H1 (cell line): Measurements from ENCODE around the gene RNASE1. TPM values are rescaled to one million over a fixed set of nuclear protein-coding genes. Genes with fewer than 3 reads are reported as not detected.

Source experiments
- CTCF ChIA-PET: fragments of 300-600 bp; sonication (Branson Sonifier 250); formaldehyde crosslinking; loops from one replicate; lab custom pipeline; 2021; ENCODE audit not compliant: partially characterized antibody; lab: Charles Lee
- POLR2A ChIA-PET: fragments of 300-600 bp; sonication (Branson Sonifier 250); formaldehyde crosslinking; loops from one replicate; lab custom pipeline; 2021; ENCODE audit warnings: inconsistent platforms; ENCODE audit not compliant: partially characterized antibody; lab: Charles Lee
- DNase-seq, 2 experiments: peaks; one replicate each; pipeline versions ENCODE4 v3.0.0 to v3.0.0-alpha.2; 2010 to 2022; ENCODE audit warnings: low spot score in 2 of 2, low read depth in 1 of 2, mixed read lengths in 1 of 2
- FAIRE-seq: peaks from 2 replicates; lab custom pipeline; 2011; peaks lifted over from hg19 to GRCh38; lab: Jason Lieb, UNC
- H2AFZ ChIP-seq: 2 replicates; pipeline ENCODE4 v1.8.1; 2012; ENCODE audit warnings: low read length, inconsistent platforms
- H2AK5ac ChIP-seq: 2 replicates; pipeline ENCODE4 v1.6.1; 2013; ENCODE audit warnings: low read depth, low read length
- H2BK120ac ChIP-seq: replicated peaks from 2 replicates; pipeline ENCODE3; 2013; ENCODE audit warnings: low read depth, low read length, inconsistent platforms
- H2BK12ac ChIP-seq: 2 replicates; pipeline ENCODE4 v1.6.1; 2013; ENCODE audit warnings: low read depth, low read length
- H2BK15ac ChIP-seq: 2 replicates; pipeline ENCODE4 v1.6.1; 2013; ENCODE audit warnings: low read length
- H2BK20ac ChIP-seq: 2 replicates; pipeline ENCODE4 v1.6.1; 2013; ENCODE audit warnings: low read length
- H2BK5ac ChIP-seq: 2 replicates; pipeline ENCODE4 v1.6.1; 2013; ENCODE audit warnings: low read depth, low read length
- H3K14ac ChIP-seq: 2 replicates; pipeline ENCODE4 v1.6.1; 2013; ENCODE audit warnings: inconsistent platforms; ENCODE audit not compliant: insufficient read length
- H3K18ac ChIP-seq: 2 replicates; pipeline ENCODE4 v1.6.1; 2013; ENCODE audit warnings: low read length; ENCODE audit errors: extremely low read depth
- H3K23ac ChIP-seq: 2 replicates; pipeline ENCODE4 v1.6.1; 2013; ENCODE audit warnings: inconsistent platforms; ENCODE audit not compliant: insufficient read length
- H3K23me2 ChIP-seq: 2 replicates; pipeline ENCODE4 v1.6.1; 2013; ENCODE audit warnings: low read depth, low read length
- H3K27ac ChIP-seq: 2 replicates; pipeline ENCODE4 v1.6.1; 2011; ENCODE audit warnings: low read depth, low read length, inconsistent platforms
- H3K27me3 ChIP-seq, 4 experiments: replicated peaks in 1 of 4; 1 replicate in 1 of 4; 2 replicates in 3 of 4; pipeline versions ENCODE4 v1.6.1 to v1.8.1; 2011 to 2013; ENCODE audit warnings: low read length in 3 of 4, mild to moderate bottlenecking in 3 of 4, inconsistent platforms in 2 of 4, mixed read lengths in 2 of 4, moderate library complexity in 1 of 4; ENCODE audit not compliant: control insufficient read depth in 3 of 4, insufficient read depth in 3 of 4; ENCODE audit errors: extremely low read depth in 1 of 4
- H3K36me3 ChIP-seq, 4 experiments: 2 replicates each; pipeline versions ENCODE4 v1.6.1 to v1.8.1; 2011 to 2013; ENCODE audit warnings: mild to moderate bottlenecking in 4 of 4, low read length in 3 of 4, moderate library complexity in 2 of 4, control low read depth in 1 of 4, inconsistent platforms in 1 of 4; ENCODE audit not compliant: insufficient read depth in 4 of 4, control insufficient read depth in 2 of 4
- H3K4ac ChIP-seq: replicated peaks from 2 replicates; pipeline ENCODE3; 2013; ENCODE audit warnings: low read length, low read depth, mixed read lengths, inconsistent platforms; ENCODE audit not compliant: insufficient read length
- H3K4me1 ChIP-seq, 4 experiments: replicated peaks in 1 of 4; 1 replicate in 1 of 4; 2 replicates in 3 of 4; pipeline versions ENCODE4 v1.6.1 to v1.8.1; 2011 to 2013; ENCODE audit warnings: low read length in 3 of 4, inconsistent platforms in 2 of 4, mixed read lengths in 1 of 4; ENCODE audit not compliant: insufficient read depth in 4 of 4, control insufficient read depth in 3 of 4
- H3K4me2 ChIP-seq, 2 experiments: 2 replicates each; pipeline versions ENCODE4 v1.6.1 to v1.8.1; 2011 to 2013; ENCODE audit warnings: low read depth in 2 of 2, low read length in 2 of 2, control low read depth in 1 of 2, inconsistent platforms in 1 of 2, mild to moderate bottlenecking in 1 of 2; ENCODE audit not compliant: insufficient read depth in 1 of 2
- H3K4me3 ChIP-seq, 4 experiments: fragments of 200-600, 300-600 bp in 1 of 4; sonication (generic), shearing (Covaris generic), sonication (Bioruptor Twin) in 1 of 4; 2 replicates each; pipeline versions ENCODE4 v1.5.1 to v1.8.1; 2011 to 2016; ENCODE audit warnings: low read length in 4 of 4, low read depth in 3 of 4, control low read depth in 2 of 4, inconsistent platforms in 2 of 4, mild to moderate bottlenecking in 2 of 4, mixed read lengths in 1 of 4, moderate library complexity in 1 of 4; ENCODE audit not compliant: insufficient read depth in 2 of 4; ENCODE audit errors: extremely low read depth in 1 of 4
- H3K56ac ChIP-seq: replicated peaks from 2 replicates; pipeline ENCODE3; 2013; ENCODE audit warnings: low read depth, mild to moderate bottlenecking, mixed read lengths, low read length, inconsistent platforms; ENCODE audit not compliant: insufficient read length
- H3K79me1 ChIP-seq: 2 replicates; pipeline ENCODE4 v1.6.1; 2013; ENCODE audit warnings: low read depth, low read length, control low read depth
- H3K79me2 ChIP-seq, 2 experiments: 2 replicates each; pipeline versions ENCODE4 v1.6.1 to v1.8.1; 2012 to 2013; ENCODE audit warnings: low read length in 2 of 2, mild to moderate bottlenecking in 2 of 2, inconsistent platforms in 1 of 2; ENCODE audit not compliant: insufficient read depth in 2 of 2, control insufficient read depth in 1 of 2
- H3K9ac ChIP-seq, 4 experiments: replicated peaks in 1 of 4; 1 replicate in 1 of 4; 2 replicates in 3 of 4; pipeline versions ENCODE4 v1.6.1 to v1.8.1; 2011 to 2013; ENCODE audit warnings: low read depth in 3 of 4, low read length in 3 of 4, control low read depth in 2 of 4, mild to moderate bottlenecking in 2 of 4, moderate library complexity in 2 of 4, inconsistent platforms in 1 of 4; ENCODE audit errors: extremely low read depth in 1 of 4
- H3K9me3 ChIP-seq, 2 experiments: 2 replicates each; pipeline versions ENCODE4 v1.6.1 to v1.8.1; 2012 to 2013; ENCODE audit warnings: mild to moderate bottlenecking in 2 of 2, moderate library complexity in 2 of 2, control low read depth in 1 of 2, inconsistent platforms in 1 of 2, low read depth in 1 of 2, low read length in 1 of 2, mixed read lengths in 1 of 2; ENCODE audit not compliant: insufficient read depth in 2 of 2
- H4K20me1 ChIP-seq, 2 experiments: replicated peaks in 1 of 2; 2 replicates each; pipeline versions ENCODE3 to v1.8.1; 2011 to 2013; ENCODE audit warnings: inconsistent platforms in 2 of 2, low read length in 2 of 2, mild to moderate bottlenecking in 1 of 2; ENCODE audit not compliant: insufficient read depth in 2 of 2, control insufficient read depth in 1 of 2
- H4K5ac ChIP-seq: 2 replicates; pipeline ENCODE4 v1.6.1; 2013; ENCODE audit warnings: low read length, low read depth, mixed read lengths, inconsistent platforms; ENCODE audit not compliant: insufficient read length
- H4K8ac ChIP-seq: 2 replicates; pipeline ENCODE4 v1.8.0; 2013; ENCODE audit warnings: mild to moderate bottlenecking, moderate library complexity, low read length, inconsistent platforms; ENCODE audit not compliant: insufficient read depth; ENCODE audit errors: extremely low read depth
- H4K91ac ChIP-seq: replicated peaks from 2 replicates; pipeline ENCODE3; 2013; ENCODE audit warnings: low read length, mixed read lengths, inconsistent platforms; ENCODE audit not compliant: insufficient read length
- BRCA1 ChIP-seq: IDR thresholded peaks from 2 replicates; pipeline ENCODE4 v1.6.1; 2012; ENCODE audit warnings: low read depth, low read length, improper control_type of control experiment
- JUN ChIP-seq: IDR thresholded peaks from 2 replicates; pipeline ENCODE4 v1.6.1; 2011; ENCODE audit warnings: low read depth, mild to moderate bottlenecking, improper control_type of control experiment, low read length
- WGBS, 2 experiments: shearing (Covaris generic) in 1 of 2; methylation state at CpG; one replicate each; pipeline versions ENCODE4 v1.1.6 to v1.1.7; 2013 to 2015; ENCODE audit warnings: low lambda C conversion rate in 2 of 2, mixed read lengths in 2 of 2, inconsistent platforms in 1 of 2, low coverage in 1 of 2, missing lambda C conversion rate in 1 of 2; ENCODE audit not compliant: insufficient replicate concordance in 2 of 2, insufficient coverage in 1 of 2, insufficient read length in 1 of 2; ENCODE audit errors: extremely low coverage in 1 of 2, missing lambda C conversion rate in 1 of 2; 5-methylcytosine and 5-hydroxymethylcytosine counted together
- polyA plus RNA-seq, 7 experiments: library from polyadenylated mRNA; depleted of rRNA in 3 of 7; stranded (reverse) in 5 of 7; unstranded in 2 of 7; fragments of >200 nt in 5 of 7; fragments of 200-250 nt in 2 of 7; gene quantifications; 1 replicate in 5 of 7; 2 replicates in 1 of 7; 4 replicates in 1 of 7; pipeline versions ENCODE4 v1.2.1 to v1.2.3, GENCODE V29; 2011 to 2013; ENCODE audit warnings: missing spikeins in 2 of 7, mixed read lengths in 2 of 7
- total RNA-seq: library from RNA; stranded (reverse); fragmentation: NEBNext Ultra II Directional; extraction: Animal tissue kit (Norgen Biotek cat#: 25700); gene quantifications from 2 replicates; pipeline ENCODE4 v1.2.1, GENCODE V29; 2021

The RNASE1 gene
- total and polyA plus RNA-seq, 2 of the 8 experiments (the other 6 are each of a cell fraction or from before 2014, with no cell fraction given) = 2.2 to 13.4 TPM

DNA sequence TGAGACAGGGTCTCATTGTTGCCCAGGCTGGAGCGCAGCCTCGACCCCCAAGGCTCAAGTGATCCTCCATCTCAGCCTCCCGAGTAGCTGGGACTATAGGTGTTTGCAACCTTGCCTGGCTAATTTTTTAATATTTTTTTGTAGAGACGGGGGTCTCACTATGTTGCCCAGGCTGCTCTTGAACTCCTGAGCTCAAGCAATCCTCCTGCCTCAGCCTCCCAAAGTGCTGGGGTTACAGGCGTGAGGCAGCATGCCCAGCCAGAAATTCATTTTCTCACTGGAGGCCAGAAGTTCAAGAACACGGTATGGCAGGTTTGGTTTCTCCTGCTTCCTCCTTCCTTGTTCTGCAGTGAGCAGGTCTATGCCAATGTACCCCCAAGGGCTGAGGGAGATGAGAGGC, 3.7 kb downstream of the RNASE1 start:
- Histone ChIP-seq H4K91ac (no peak overlapping the region), H3K23ac (no peak overlapping the region), H3K4me2 (no peak overlapping the region), H3K23me2 (no peaks in the 10 kb centered on the region), H2BK12ac (no peak overlapping the region), H3K79me2 (no peaks in the 10 kb centered on the region), H3K56ac (no peak overlapping the region), H4K20me1 (no peaks in the 10 kb centered on the region), H3K18ac (no peak overlapping the region), H3K27ac (no peak overlapping the region), H2BK120ac (no peak overlapping the region), H2AFZ (no peak overlapping the region), H3K4me1 (peaks cover 0 to 8% (median 4%) of the 10 kb centered on the region in 4 experiments; a peak in 3 of 7 replicates), H2BK5ac (no peak overlapping the region), H3K9me3 (no peaks in the 10 kb centered on the region), H3K9ac (no peak overlapping the region), H2BK15ac (no peak overlapping the region), H3K4ac (no peak overlapping the region), H2AK5ac (no peak overlapping the region), H2BK20ac (no peak overlapping the region), H3K27me3 (no peaks in the 10 kb centered on the region), H3K4me3 (no peak overlapping the region), H3K36me3 (no peaks in the 10 kb centered on the region), H3K14ac (no peak overlapping the region), H4K8ac (no peak overlapping the region), H4K5ac (no peak overlapping the region), H3K79me1 (no peaks in the 10 kb centered on the region)
- no peak for TF ChIP-seq JUN
- no peak for TF ChIP-seq BRCA1
- CTCF ChIA-PET = interaction anchor here (0.7 to 1.6 kb wide), 2 partner anchors 9 to 102 kb away, joined by 3 read pairs; no protein-coding TSS in a partner anchor
- WGBS, 2 experiments = 85% methylated on average over 6 of the region's 6 CpGs; no CpG with 5 or more reads in 1 of the 2 experiments
- no peak for FAIRE-seq
- POLR2A ChIA-PET = no interaction called here
- no peak for DNase-seq
